NCI-H2171 (cell line): ENCODE results near the gene LRRC57.

Experiments
- DNase-seq: peaks from one replicate; lab custom pipeline; 2025; lab: John Stamatoyannopoulos, UW

Gene LRRC57

GRCh38 chr15:42490671-42491538, 57.7 kb downstream of the LRRC57 start, which contains the start of gene ZNF106:
Gene ZNF106 (minus strand): TSS chr15:42491141. CDS start chr15:42472289, 18,852 bp downstream.
- DNase-seq, result peak; percentile 90

GRCh38 chr15:42490291-42490670, 58.3 kb downstream of the LRRC57 start:
- no peak for DNase-seq
